Immature natural killer cell (primary cell): ENCODE measurements around the gene CTBP2. TPM values are rescaled to one million over a fixed set of nuclear protein-coding genes. Genes with fewer than 3 reads are reported as not detected.
A peak's percentile ranks its signal among the peaks of the same experiment; 100 is the strongest.

Source experiments
- DNase-seq, 3 donors: peaks; one replicate each; pipeline ENCODE4 v3.0.0; 2022; ENCODE audit warnings: mixed read lengths in 1 of 3
- H3K27ac Mint-ChIP-seq, 6 donors: one replicate each; pipeline ENCODE4 v1.8.0; 2020; ENCODE audit warnings: mixed read lengths in 6 of 6, mild to moderate bottlenecking in 5 of 6, inconsistent platforms in 4 of 6, moderate library complexity in 3 of 6
- H3K27me3 Mint-ChIP-seq, 3 donors: one replicate each; pipeline ENCODE4 v1.8.0; 2020 to 2021; ENCODE audit warnings: low read depth in 3 of 3, mild to moderate bottlenecking in 3 of 3, mixed read lengths in 3 of 3, moderate library complexity in 3 of 3, inconsistent platforms in 1 of 3
- H3K36me3 Mint-ChIP-seq, 3 donors: one replicate each; pipeline ENCODE4 v1.8.0; 2020; ENCODE audit warnings: mixed read lengths in 3 of 3, inconsistent platforms in 2 of 3, mild to moderate bottlenecking in 2 of 3
- H3K4me1 Mint-ChIP-seq, 2 donors: one replicate each; pipeline ENCODE4 v1.8.0; 2020; ENCODE audit warnings: inconsistent platforms in 2 of 2, mild to moderate bottlenecking in 2 of 2, mixed read lengths in 2 of 2, moderate library complexity in 1 of 2
- H3K4me3 Mint-ChIP-seq, 5 donors: one replicate each; pipeline ENCODE4 v1.8.0; 2020; ENCODE audit warnings: mild to moderate bottlenecking in 5 of 5, mixed read lengths in 5 of 5, inconsistent platforms in 3 of 5, moderate library complexity in 3 of 5
- H3K9me3 Mint-ChIP-seq, 6 donors: one replicate each; pipeline ENCODE4 v1.8.0; 2020; ENCODE audit warnings: mild to moderate bottlenecking in 6 of 6, mixed read lengths in 6 of 6, inconsistent platforms in 4 of 6, moderate library complexity in 3 of 6
- polyA plus RNA-seq, 3 donors: library from polyadenylated mRNA; unstranded; fragments of 300-500 nt; fragmentation: Illumina TruSeq; gene quantifications; one replicate each; pipeline ENCODE4 v1.2.3, GENCODE V29; 2021

The CTBP2 gene
- polyA plus RNA-seq, 3 donors from 2014 or later = 89.8 to 154 (median 131) TPM

DNA sequence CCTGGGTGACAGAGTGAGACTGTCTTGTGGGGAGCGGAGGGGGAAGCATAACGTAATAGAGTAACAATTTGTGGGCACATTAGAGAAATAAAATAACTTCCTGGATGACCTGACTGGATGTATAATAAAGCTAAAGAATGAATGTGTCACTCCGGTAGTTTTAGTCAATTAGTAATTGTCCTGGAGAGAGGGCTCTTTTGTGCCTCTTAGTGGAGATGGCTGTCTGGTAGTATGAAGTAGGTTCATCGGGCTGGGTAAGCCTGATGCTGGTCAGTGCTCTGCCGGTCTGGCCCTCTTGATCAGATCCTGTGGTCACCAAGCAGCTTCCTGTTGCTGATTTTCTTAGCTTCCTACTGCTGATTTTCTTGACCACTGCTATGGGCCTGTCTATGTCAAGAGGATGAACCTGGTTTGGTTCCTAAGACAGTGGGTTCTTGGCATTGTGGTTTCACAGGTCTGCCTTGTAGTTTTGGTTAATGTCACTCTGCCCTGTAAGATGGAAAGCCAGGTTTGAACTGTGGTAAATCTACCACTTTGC is 184.3 kb downstream of the CTBP2 start:
- peaks cover 0 to 4% (median 2%) of the 10 kb centered on the region in 3 donors for H3K27me3 Mint-ChIP-seq
- H3K27ac Mint-ChIP-seq = peak overlapping the region; percentile 27 to 83 (median 76)
- peaks cover 0 to 11% (median 9%) of the 10 kb centered on the region in 3 donors for H3K36me3 Mint-ChIP-seq
- H3K4me3 Mint-ChIP-seq = peak overlapping the region; percentile 20 to 67 (median 61)
- peaks cover 45 to 65% of the 10 kb centered on the region in 2 donors for H3K4me1 Mint-ChIP-seq
- no peaks in the 10 kb centered on the region for H3K9me3 Mint-ChIP-seq
- peak; percentile 65 to 74 (median 71) for DNase-seq

DNA sequence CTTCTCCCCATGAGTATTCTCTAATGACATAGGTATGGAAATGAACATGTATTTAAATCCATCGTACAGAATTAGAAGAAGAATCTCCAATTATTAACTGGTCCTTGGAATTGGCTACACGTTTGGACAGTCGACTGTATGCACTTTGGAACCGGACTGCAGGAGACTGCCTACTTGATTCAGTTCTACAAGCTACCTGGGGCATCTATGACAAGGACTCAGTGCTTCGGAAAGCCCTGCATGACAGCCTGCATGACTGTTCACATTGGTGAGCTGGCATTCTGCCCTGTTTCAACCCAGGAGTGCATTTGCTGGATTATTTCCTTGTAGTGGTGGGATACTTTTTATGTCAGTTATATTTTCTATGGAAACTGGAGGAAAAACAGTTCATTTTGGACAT is 186.2 kb downstream of the CTBP2 start:
- H3K27ac Mint-ChIP-seq = peak overlapping the region in 1 of 6 donors; percentile 46
- no peak overlapping the region for H3K4me3 Mint-ChIP-seq
- DNase-seq = no peak
- H3K9me3 Mint-ChIP-seq = no peaks in the 10 kb centered on the region
- peaks cover 0 to 4% (median 3%) of the 10 kb centered on the region in 3 donors for H3K27me3 Mint-ChIP-seq
- H3K36me3 Mint-ChIP-seq = peaks cover 0 to 20% (median 7%) of the 10 kb centered on the region in 3 donors
- H3K4me1 Mint-ChIP-seq = peaks cover 51 to 72% of the 10 kb centered on the region in 2 donors

DNA sequence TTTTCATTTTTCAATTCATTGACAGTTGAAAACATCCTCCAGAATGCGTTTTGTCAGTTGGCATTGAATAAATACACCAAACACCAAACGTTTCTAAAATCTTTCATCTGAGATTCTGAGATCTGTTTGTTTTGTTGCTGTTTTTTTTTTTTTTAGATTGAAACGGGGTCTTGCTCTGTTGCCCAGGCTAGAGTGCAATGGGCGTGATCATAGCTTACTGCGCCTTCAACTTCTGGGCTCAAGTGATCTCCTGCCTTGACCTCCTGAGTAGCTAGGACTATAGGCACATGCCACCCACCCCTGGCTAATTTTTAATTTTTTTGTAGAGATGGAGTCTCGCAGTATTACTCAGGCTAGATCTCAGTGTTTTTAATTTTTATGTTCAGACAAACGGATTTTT is 187.7 kb downstream of the CTBP2 start:
- Mint-ChIP-seq H3K9me3 (no peaks in the 10 kb centered on the region), H3K36me3 (peaks cover 4 to 32% (median 17%) of the 10 kb centered on the region in 3 donors), H3K27ac (no peak overlapping the region)

DNA sequence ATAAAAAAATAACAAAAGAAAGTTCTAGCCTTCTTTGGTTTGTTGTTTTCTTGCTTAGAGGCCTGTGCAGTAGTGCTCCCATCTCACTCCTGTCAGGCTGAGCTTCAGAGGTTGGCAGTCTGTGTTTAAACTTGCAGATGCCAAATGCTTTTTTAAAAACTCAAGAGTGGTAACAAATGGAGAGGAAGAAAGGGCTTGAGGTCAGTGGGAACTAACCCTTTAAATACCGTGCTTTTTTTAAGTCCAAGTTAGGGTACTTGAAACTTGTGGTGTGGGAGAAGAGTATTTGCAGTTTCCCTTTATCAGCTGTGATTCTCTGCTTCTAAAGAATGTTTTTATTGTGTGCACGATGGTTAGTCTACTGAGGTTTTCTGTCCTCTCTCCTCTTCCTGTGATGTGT is 189.1 kb downstream of the CTBP2 start:
- Mint-ChIP-seq H3K4me3 (peak overlapping the region in 1 of 5 donors; percentile 6), H3K27ac (peak overlapping the region in 5 of 6 donors; percentile 38 to 55 (median 42))

More for the DNA sequence above, 187.7 kb downstream of the CTBP2 start:
- Mint-ChIP-seq H3K4me1 (peaks cover 40 to 62% of the 10 kb centered on the region in 2 donors), H3K4me3 (no peak overlapping the region), H3K27me3 (peaks cover 2 to 7% (median 4%) of the 10 kb centered on the region in 3 donors)
- DNase-seq = no peak

DNA sequence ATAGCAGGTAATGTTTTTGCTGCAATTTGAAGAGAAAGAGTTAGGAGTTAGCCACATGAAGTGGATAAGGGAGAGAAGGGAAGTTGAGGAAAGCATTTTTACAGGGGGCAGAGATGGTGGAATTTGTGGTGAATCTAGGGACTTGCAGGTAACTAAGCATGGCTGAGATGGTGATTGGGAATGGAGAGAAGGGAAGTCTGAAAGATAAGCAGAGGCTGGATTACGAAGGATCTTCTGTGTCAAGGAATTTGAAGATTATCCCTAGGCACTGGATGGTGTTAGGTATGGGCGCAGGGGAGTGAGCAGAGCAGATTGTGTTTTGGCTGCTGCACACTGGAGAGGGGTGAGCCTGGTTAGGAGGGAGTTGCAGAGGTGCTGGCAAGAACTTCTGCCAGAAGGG is 193.1 kb downstream of the CTBP2 start:
- H3K4me1 Mint-ChIP-seq = peaks cover 22 to 46% of the 10 kb centered on the region in 2 donors
- peak overlapping the region in 1 of 6 donors; percentile 47 for H3K27ac Mint-ChIP-seq
- H3K36me3 Mint-ChIP-seq = peaks cover 9 to 28% (median 21%) of the 10 kb centered on the region in 3 donors
- H3K4me3 Mint-ChIP-seq = no peak overlapping the region
- peaks cover 0 to 7% (median 2%) of the 10 kb centered on the region in 3 donors for H3K27me3 Mint-ChIP-seq
- no peaks in the 10 kb centered on the region for H3K9me3 Mint-ChIP-seq
- DNase-seq = no peak

More for the DNA sequence above, 189.1 kb downstream of the CTBP2 start:
- H3K9me3 Mint-ChIP-seq = no peaks in the 10 kb centered on the region
- H3K4me1 Mint-ChIP-seq = peaks cover 27 to 49% of the 10 kb centered on the region in 2 donors
- peaks cover 0 to 7% (median 2%) of the 10 kb centered on the region in 3 donors for H3K27me3 Mint-ChIP-seq
- no peak for DNase-seq
- H3K36me3 Mint-ChIP-seq = peaks cover 9 to 40% (median 25%) of the 10 kb centered on the region in 3 donors

DNA sequence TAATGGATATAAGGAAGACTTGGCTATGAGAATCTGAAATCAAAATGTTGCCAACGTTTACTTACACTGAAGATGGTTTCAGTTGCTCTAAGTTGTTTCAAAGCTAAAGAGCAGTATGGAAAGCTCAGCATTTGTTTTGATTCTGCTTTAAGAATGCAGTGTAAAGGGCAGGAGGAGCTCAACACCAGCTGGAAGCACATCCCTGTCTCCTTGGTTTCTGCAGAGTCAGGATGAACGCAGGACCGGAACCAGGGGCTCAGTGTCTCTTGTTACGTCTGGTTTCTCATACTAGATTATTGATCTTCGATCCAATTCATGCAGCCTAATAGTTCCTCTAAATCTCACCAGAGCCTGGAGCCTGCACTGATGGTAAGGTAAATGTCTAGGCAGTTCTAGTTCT is 194.4 kb downstream of the CTBP2 start:
- Mint-ChIP-seq H3K36me3 (peaks cover 9 to 28% (median 21%) of the 10 kb centered on the region in 3 donors), H3K9me3 (no peaks in the 10 kb centered on the region), H3K4me3 (no peak overlapping the region), H3K4me1 (peaks cover 20 to 45% of the 10 kb centered on the region in 2 donors), H3K27ac (no peak overlapping the region), H3K27me3 (peaks cover 0 to 7% (median 2%) of the 10 kb centered on the region in 3 donors)
- DNase-seq = no peak

DNA sequence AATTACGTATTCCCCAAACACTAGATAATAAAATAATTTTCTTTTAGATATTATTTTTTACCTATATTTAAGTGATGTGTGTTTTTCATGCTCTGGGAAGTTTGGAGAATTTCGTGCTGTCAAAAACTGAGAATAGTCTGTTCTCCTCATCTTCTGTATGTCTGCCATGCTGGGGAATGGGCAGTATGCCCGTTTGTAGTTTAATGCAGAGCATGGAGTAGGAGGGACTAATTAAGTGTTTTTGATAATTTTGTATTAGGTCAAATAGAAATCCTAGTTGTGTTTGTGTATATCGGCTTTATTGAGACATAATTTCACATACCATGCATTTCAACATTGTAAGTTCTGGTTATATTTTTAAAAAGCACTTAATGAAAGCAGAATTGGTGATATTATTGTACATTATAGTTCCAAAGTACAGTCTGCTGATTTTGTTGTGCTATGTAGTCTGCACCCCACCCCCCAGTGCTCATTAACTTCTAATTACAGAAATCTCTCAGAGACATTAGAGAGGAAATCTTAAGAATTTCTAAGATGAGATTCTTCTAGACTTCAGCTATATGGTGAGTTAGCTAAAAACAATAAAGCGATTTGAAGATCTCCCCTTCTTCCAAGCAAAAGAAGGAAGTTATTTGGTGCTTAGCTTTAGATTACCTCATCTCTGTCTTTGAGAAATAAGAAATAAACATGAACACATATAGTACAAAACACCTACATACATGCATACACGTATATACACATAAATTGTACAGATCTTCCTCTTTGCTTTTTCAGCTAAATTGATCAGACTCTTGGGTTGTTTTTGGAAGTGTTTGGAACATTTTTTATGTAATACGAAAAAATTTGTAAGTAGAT is 196.3 kb downstream of the CTBP2 start:
- peaks cover 9 to 19% (median 19%) of the 10 kb centered on the region in 3 donors for H3K36me3 Mint-ChIP-seq
- H3K27ac Mint-ChIP-seq = no peak overlapping the region
- peaks cover 13 to 42% of the 10 kb centered on the region in 2 donors for H3K4me1 Mint-ChIP-seq
- no peak overlapping the region for H3K4me3 Mint-ChIP-seq
- peaks cover 0 to 5% (median 2%) of the 10 kb centered on the region in 3 donors for H3K27me3 Mint-ChIP-seq
- DNase-seq = no peak
- no peaks in the 10 kb centered on the region for H3K9me3 Mint-ChIP-seq

DNA sequence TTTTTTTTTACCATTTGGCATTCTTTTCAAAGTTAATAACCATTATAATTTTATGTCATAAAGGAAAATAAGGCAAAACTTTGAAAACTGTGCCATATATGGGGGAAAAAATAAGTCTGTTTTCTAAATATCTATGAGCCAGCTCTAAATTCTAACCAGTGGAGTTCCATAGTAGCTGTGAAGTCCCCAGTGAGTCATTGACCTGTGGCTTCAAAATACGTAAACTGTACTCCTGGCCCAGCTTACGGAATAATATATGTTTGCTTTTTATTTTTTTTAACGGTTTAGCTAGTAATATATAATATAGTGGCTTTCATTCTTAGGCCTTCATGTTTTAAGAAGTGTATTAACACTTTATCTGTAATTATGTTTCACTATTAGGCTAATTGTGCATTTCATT is 197.9 kb downstream of the CTBP2 start:
- Mint-ChIP-seq H3K36me3 (peaks cover 5 to 9% (median 5%) of the 10 kb centered on the region in 3 donors), H3K27me3 (peaks cover 0 to 1% (median 0%) of the 10 kb centered on the region in 3 donors), H3K27ac (no peak overlapping the region), H3K4me1 (peaks cover 17 to 56% of the 10 kb centered on the region in 2 donors), H3K9me3 (no peaks in the 10 kb centered on the region), H3K4me3 (no peak overlapping the region)
- no peak for DNase-seq

DNA sequence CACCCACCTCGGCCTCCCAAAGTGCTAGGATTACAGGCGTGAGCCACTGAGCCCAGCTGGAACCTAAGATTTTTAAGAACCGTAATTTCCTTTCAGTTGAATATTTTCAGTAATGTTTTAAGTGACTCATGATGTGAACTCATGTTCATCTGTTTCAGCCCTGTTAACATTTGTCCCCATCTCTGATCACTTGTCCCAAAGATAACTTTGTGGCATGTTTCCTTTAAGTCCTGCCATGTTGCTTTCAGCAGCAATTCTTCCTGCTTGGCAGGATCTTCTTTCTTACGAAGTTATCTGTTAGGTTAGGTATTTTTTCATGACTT is 199.2 kb downstream of the CTBP2 start:
- Mint-ChIP-seq H3K9me3 (no peaks in the 10 kb centered on the region), H3K27ac (peak overlapping the region in 2 of 6 donors; percentile 1 to 33), H3K36me3 (no peaks in the 10 kb centered on the region), H3K4me1 (peaks cover 17 to 64% of the 10 kb centered on the region in 2 donors), H3K27me3 (peaks cover 0 to 1% (median 0%) of the 10 kb centered on the region in 3 donors), H3K4me3 (no peak overlapping the region)
- DNase-seq = no peak

DNA sequence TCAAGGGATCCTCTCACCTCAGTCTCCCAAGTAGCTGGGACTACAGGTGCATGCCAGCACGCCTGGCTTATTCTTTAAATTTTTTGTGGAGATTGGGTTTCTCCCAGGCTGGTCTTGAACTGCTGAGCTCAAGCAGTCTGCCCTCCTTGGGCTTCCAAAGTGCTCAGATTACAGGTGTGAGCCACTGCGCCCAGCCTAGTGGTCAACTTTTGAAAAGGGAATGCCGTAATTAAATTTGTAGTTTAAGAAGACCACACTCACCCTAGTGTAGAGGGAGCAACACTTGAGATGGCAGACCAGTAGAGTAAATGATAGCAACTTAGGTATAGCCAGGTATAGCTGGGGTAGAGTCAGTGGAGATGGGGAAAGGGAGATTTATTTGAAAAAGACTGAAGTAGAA is 200.8 kb downstream of the CTBP2 start:
- peaks cover 15 to 68% of the 10 kb centered on the region in 2 donors for H3K4me1 Mint-ChIP-seq
- H3K4me3 Mint-ChIP-seq = no peak overlapping the region
- H3K27ac Mint-ChIP-seq = no peak overlapping the region
- H3K9me3 Mint-ChIP-seq = no peaks in the 10 kb centered on the region
- peaks cover 0 to 1% (median 0%) of the 10 kb centered on the region in 3 donors for H3K27me3 Mint-ChIP-seq
- H3K36me3 Mint-ChIP-seq = no peaks in the 10 kb centered on the region
- no peak for DNase-seq

DNA sequence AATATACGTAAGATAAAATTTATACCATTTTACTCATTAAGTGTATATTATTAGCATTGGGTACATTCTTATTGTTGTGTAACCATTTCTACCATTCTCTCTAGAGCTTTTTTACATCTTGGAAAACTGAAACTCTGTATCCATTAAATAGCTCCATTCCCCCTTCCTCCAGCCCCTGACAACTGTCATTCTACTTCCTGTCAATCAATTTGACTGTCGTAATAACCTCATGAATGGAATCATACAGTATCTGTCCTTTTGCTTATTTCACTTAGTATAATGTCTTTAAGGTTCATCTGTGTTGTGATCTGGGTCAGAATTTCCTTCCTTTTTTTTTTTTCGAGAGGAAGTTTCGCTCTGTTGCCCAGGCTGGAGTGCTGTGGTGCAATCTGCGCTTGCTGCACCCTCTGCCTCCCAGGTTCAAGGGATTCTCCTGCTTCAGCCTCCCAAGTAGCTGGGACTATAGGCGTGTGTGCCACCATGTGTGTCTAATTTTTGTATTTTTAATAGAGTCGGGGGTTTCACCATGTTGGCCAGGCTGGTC is 202.9 kb downstream of the CTBP2 start:
- Mint-ChIP-seq H3K4me3 (no peak overlapping the region), H3K4me1 (peaks cover 17 to 73% of the 10 kb centered on the region in 2 donors)

DNA sequence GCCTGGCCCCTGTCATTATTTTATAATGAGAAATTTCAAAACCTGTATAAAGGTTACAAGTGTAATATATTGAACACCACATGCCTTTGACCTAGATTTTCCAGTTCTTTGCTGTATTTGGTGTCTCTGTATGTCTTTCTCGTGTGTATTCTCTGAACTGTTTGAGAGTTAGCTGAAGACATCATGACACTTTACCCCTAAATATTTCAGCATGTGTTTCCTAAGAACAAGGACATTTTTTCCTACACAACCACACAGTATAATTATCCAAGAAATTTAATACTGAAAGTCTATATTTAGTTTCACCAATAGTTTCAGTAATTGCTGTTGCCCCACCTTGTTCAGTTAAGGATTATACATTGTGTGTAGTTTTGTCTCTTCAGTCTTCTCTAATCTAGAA is 203.6 kb downstream of the CTBP2 start:
- peaks cover 17 to 73% of the 10 kb centered on the region in 2 donors for H3K4me1 Mint-ChIP-seq

More for the DNA sequence above, 202.9 kb downstream of the CTBP2 start:
- H3K9me3 Mint-ChIP-seq = no peaks in the 10 kb centered on the region
- H3K27me3 Mint-ChIP-seq = peaks cover 0 to 2% (median 0%) of the 10 kb centered on the region in 3 donors
- no peak overlapping the region for H3K27ac Mint-ChIP-seq
- no peaks in the 10 kb centered on the region for H3K36me3 Mint-ChIP-seq
- no peak for DNase-seq

DNA sequence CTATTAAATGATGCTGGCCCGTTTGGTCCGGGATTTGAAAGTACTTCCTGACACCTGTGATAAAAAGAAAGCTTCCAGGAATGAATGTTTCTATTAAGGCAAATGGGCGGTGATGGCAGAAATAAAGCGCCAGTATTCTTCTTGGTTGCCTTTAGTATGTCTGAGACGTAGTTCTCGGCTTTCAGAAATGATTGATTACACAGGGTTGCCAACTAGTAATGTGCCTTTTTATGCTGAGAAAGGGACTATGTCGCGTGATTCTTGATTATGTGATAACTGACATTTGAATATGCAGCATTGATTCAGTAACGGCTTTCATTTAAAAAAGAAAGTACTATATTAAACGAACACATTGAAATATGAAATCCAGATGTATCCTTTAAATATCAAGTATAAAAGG is 204.5 kb downstream of the CTBP2 start:
- H3K4me1 Mint-ChIP-seq = peaks cover 14 to 66% of the 10 kb centered on the region in 2 donors
- peaks cover 0 to 2% (median 0%) of the 10 kb centered on the region in 3 donors for H3K27me3 Mint-ChIP-seq
- H3K4me3 Mint-ChIP-seq = no peak overlapping the region
- H3K27ac Mint-ChIP-seq = no peak overlapping the region
- no peak for DNase-seq
- no peaks in the 10 kb centered on the region for H3K9me3 Mint-ChIP-seq
- H3K36me3 Mint-ChIP-seq = peaks cover 0 to 3% (median 0%) of the 10 kb centered on the region in 3 donors

More for the DNA sequence above, 203.6 kb downstream of the CTBP2 start:
- DNase-seq = no peak
- no peak overlapping the region for H3K4me3 Mint-ChIP-seq
- no peaks in the 10 kb centered on the region for H3K9me3 Mint-ChIP-seq
- no peak overlapping the region for H3K27ac Mint-ChIP-seq
- H3K36me3 Mint-ChIP-seq = peaks cover 0 to 3% (median 0%) of the 10 kb centered on the region in 3 donors
- peaks cover 0 to 2% (median 0%) of the 10 kb centered on the region in 3 donors for H3K27me3 Mint-ChIP-seq

DNA sequence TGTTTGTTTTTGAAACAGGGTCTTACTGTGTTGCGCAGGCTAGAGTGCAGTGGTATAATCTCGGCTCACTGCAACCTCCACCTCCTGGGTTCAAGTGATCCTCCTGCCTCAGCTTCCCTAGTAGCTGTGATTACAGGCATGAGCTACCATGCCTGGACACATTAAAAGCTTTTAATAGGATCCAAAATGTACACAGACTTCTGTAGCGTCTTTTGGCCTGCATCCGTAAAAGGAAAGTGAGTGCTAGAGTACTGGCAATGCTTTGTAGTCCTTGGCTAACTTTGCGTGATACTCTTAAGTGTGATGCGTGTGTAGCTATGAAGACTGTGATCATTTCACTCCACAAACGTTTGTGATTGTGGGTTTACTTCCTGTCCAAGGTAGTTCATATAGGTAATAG is 205.1 kb downstream of the CTBP2 start:
- peaks cover 0 to 2% (median 0%) of the 10 kb centered on the region in 3 donors for H3K27me3 Mint-ChIP-seq
- H3K4me3 Mint-ChIP-seq = no peak overlapping the region
- no peaks in the 10 kb centered on the region for H3K9me3 Mint-ChIP-seq
- H3K4me1 Mint-ChIP-seq = peaks cover 14 to 62% of the 10 kb centered on the region in 2 donors
- no peak overlapping the region for H3K27ac Mint-ChIP-seq
- no peak for DNase-seq
- H3K36me3 Mint-ChIP-seq = peaks cover 0 to 3% (median 0%) of the 10 kb centered on the region in 3 donors
